Neural progenitor cell (in vitro differentiated cells): ENCODE results near the gene TBL2. TPM values are rescaled to one million over a fixed set of nuclear protein-coding genes. Genes with fewer than 3 reads are reported as not detected.

Experiments used
- DNase-seq: peaks from one replicate; pipeline ENCODE4 v3.0.0-alpha.2; 2016; ENCODE audit warnings: low spot score
- H2AFZ ChIP-seq: fragments of 200-600 bp; sonication (generic); replicated peaks from 2 replicates; pipeline ENCODE4 v1.6.1; 2016; ENCODE audit warnings: antibody characterized with exemption
- H3F3A ChIP-seq: fragments of 200-600 bp; sonication (generic); 2 replicates; pipeline ENCODE4 v1.6.1; 2016; ENCODE audit warnings: antibody characterized with exemption, low read depth
- H3K27ac ChIP-seq: fragments of 200-600 bp; sonication (generic); 2 replicates; pipeline ENCODE4 v1.5.1; 2016; ENCODE audit warnings: mild to moderate bottlenecking
- H3K27me3 ChIP-seq: fragments of 200-600 bp; sonication (generic); 2 replicates; pipeline ENCODE4 v1.6.1; 2016; ENCODE audit warnings: mild to moderate bottlenecking, moderate library complexity
- H3K36me3 ChIP-seq: fragments of 200-600 bp; sonication (generic); 2 replicates; pipeline ENCODE4 v1.5.1; 2016
- H3K4me1 ChIP-seq: fragments of 200-600 bp; sonication (generic); 2 replicates; pipeline ENCODE4 v1.6.1; 2016; ENCODE audit warnings: mixed run types
- H3K4me2 ChIP-seq: fragments of 200-600 bp; sonication (generic); 2 replicates; pipeline ENCODE4 v1.6.1; 2016
- H3K4me3 ChIP-seq: fragments of 200-600 bp; sonication (generic); 2 replicates; pipeline ENCODE4 v1.5.1; 2016
- H3K79me2 ChIP-seq: fragments of 200-600 bp; sonication (generic); 2 replicates; pipeline ENCODE4 v1.6.1; 2016; ENCODE audit warnings: low read depth
- H3K9ac ChIP-seq: fragments of 200-600 bp; sonication (generic); 2 replicates; pipeline ENCODE4 v1.6.1; 2016
- H3K9me3 ChIP-seq: fragments of 200-600 bp; sonication (generic); 2 replicates; pipeline ENCODE4 v1.5.1; 2016; ENCODE audit warnings: low read depth
- H4K20me1 ChIP-seq: fragments of 200-600 bp; sonication (generic); 2 replicates; pipeline ENCODE4 v1.6.1; 2016; ENCODE audit warnings: low read depth
- H3K27ac Mint-ChIP-seq: 3 replicates; pipeline ENCODE4 v1.8.0; 2021; ENCODE audit warnings: mixed read lengths
- H3K27me3 Mint-ChIP-seq: 2 replicates; pipeline ENCODE4 v1.8.0; 2022; ENCODE audit warnings: low read depth, mild to moderate bottlenecking, inconsistent platforms, moderate library complexity, mixed read lengths; ENCODE audit not compliant: insufficient read depth
- H3K36me3 Mint-ChIP-seq: 3 replicates; pipeline ENCODE4 v1.8.0; 2021; ENCODE audit warnings: mixed read lengths
- H3K4me1 Mint-ChIP-seq: 3 replicates; pipeline ENCODE4 v1.8.0; 2021; ENCODE audit warnings: mixed read lengths
- H3K4me3 Mint-ChIP-seq: 3 replicates; pipeline ENCODE4 v1.8.0; 2021; ENCODE audit warnings: mild to moderate bottlenecking, moderate library complexity, mixed read lengths
- H3K9me3 Mint-ChIP-seq: 3 replicates; pipeline ENCODE4 v1.8.0; 2020; ENCODE audit warnings: mixed read lengths
- EZH2 ChIP-seq: fragments of 200-600 bp; sonication (generic); IDR thresholded peaks from 2 replicates; pipeline ENCODE4 v1.6.1; 2017; ENCODE audit warnings: antibody characterized with exemption, mild to moderate bottlenecking, moderate library complexity
- EZH2phosphoT487 ChIP-seq: fragments of 200-600 bp; sonication (generic); IDR thresholded peaks from 2 replicates; pipeline ENCODE4 v1.6.1; 2017; ENCODE audit warnings: antibody characterized with exemption
- total RNA-seq: library from RNA; depleted of rRNA; stranded (reverse); fragments of >200 nt; gene quantifications from 2 replicates; pipeline ENCODE4 v1.2.3, GENCODE V29; 2015; ENCODE audit warnings: low replicate concordance
- TF ChIP-seq, protein P1 (sequence below): fragments of 200-600 bp; sonication (generic); IDR thresholded peaks from 2 replicates; pipeline ENCODE4 v1.5.1; 2017; ENCODE audit warnings: antibody characterized with exemption, mild to moderate bottlenecking

TBL2 gene
- total RNA-seq: 29.0 and 50.4 TPM in 2 replicates

DNA sequence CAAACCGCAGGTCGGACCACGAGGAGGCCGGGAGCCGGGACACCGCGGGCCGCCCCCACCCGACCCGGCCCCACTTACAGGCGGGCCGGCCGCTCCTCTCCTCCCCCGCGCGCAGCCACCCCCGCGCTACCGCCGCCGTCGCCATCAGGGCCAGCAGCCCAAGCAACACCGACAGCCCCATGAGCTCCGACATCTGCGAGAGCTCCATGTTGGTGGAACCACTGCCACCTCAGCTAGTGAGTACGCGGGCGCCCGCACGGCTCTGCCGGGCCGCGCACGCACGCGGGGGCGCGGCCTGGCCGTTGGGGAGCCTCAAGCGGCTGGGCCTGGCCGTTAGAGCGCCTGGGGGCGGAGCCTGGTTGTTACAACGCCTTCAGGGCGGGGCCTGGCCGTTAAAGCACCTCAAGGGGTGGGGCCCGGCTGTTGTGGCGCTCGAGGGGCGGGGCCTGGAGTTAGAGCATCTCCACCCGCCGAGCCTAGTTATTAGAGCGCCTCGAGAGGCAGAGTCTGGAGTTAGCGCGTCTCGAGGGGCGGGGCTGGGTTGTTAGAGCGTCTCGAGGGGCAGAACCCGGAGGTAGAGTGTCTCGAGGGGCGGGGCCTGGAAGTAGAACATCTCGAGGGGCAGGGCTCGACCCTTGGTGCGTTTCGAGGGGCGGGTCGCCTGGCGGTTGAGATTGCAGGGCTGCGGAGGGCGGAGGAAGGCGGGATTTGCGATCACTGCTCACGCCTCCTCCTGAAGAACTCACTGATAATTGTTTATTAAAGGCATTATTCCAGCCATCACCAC lies at the start of gene TBL2:
TBL2 (minus strand) TSS at position 238 of the 787 bp plus-strand sequence; CDS start at position 208, 30 bp downstream.
- Histone ChIP-seq H3K4me3 (peak within 1 kb of the TSS; percentile 83), H3K27ac (no peak within 1 kb of the TSS), H3K4me2 (peak within 1 kb of the TSS; percentile 86), H3F3A (peaks cover 11% of the 10 kb centered on the region), H3K9ac (peak within 1 kb of the TSS; percentile 72), H3K9me3 (no peaks in the 10 kb centered on the region), H2AFZ (peak within 1 kb of the TSS; percentile 66), H3K4me1 (peaks cover 15% of the 10 kb centered on the region), H3K27me3 (peaks cover 38% of the 10 kb centered on the region), H4K20me1 (peaks cover 20% of the 10 kb centered on the region), H3K79me2 (peaks cover 29% of the 10 kb centered on the region), H3K36me3 (no peaks in the 10 kb centered on the region)
- DNase-seq: peak; percentile 100
- Mint-ChIP-seq H3K36me3 (peaks cover 13% of the 10 kb centered on the region), H3K4me3 (peak within 1 kb of the TSS; percentile 94), H3K27ac (peak within 1 kb of the TSS; percentile 97), H3K27me3 (no peaks in the 10 kb centered on the region), H3K9me3 (no peaks in the 10 kb centered on the region), H3K4me1 (peaks cover 29% of the 10 kb centered on the region)
- no peak for TF ChIP-seq EZH2phosphoT487
- TF ChIP-seq, protein P1, sequence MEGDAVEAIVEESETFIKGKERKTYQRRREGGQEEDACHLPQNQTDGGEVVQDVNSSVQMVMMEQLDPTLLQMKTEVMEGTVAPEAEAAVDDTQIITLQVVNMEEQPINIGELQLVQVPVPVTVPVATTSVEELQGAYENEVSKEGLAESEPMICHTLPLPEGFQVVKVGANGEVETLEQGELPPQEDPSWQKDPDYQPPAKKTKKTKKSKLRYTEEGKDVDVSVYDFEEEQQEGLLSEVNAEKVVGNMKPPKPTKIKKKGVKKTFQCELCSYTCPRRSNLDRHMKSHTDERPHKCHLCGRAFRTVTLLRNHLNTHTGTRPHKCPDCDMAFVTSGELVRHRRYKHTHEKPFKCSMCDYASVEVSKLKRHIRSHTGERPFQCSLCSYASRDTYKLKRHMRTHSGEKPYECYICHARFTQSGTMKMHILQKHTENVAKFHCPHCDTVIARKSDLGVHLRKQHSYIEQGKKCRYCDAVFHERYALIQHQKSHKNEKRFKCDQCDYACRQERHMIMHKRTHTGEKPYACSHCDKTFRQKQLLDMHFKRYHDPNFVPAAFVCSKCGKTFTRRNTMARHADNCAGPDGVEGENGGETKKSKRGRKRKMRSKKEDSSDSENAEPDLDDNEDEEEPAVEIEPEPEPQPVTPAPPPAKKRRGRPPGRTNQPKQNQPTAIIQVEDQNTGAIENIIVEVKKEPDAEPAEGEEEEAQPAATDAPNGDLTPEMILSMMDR: peak; percentile 24

GRCh38 chr7:73626814-73627213 lies 48.4 kb upstream of the TBL2 start:
- H3K27ac Mint-ChIP-seq: no peak overlapping the region
- Histone ChIP-seq H3K9me3 (no peaks in the 10 kb centered on the region), H3F3A (peaks cover 4% of the 10 kb centered on the region), H3K9ac (no peak overlapping the region), H3K79me2 (no peaks in the 10 kb centered on the region), H3K27ac (no peak overlapping the region), H3K4me2 (no peak overlapping the region), H3K27me3 (peaks cover 58% of the 10 kb centered on the region), H3K4me3 (no peak overlapping the region), H2AFZ (no peak overlapping the region), H4K20me1 (peaks cover 13% of the 10 kb centered on the region), H3K4me1 (peaks cover 15% of the 10 kb centered on the region), H3K36me3 (no peaks in the 10 kb centered on the region)
- H3K9me3 Mint-ChIP-seq: no peaks in the 10 kb centered on the region
- TF ChIP-seq, protein P1: peak; percentile 11
- TF ChIP-seq EZH2phosphoT487: no peak
- H3K4me3 Mint-ChIP-seq: no peak overlapping the region
- peak; percentile 24 for DNase-seq
- H3K36me3 Mint-ChIP-seq: no peaks in the 10 kb centered on the region
- H3K27me3 Mint-ChIP-seq: peaks cover 40% of the 10 kb centered on the region
- peaks cover 9% of the 10 kb centered on the region for H3K4me1 Mint-ChIP-seq

GRCh38 chr7:73625276-73625675 lies 46.9 kb upstream of the TBL2 start:
- H3K4me1 Mint-ChIP-seq: peaks cover 9% of the 10 kb centered on the region
- H3K4me1 ChIP-seq: peaks cover 15% of the 10 kb centered on the region
- no peak overlapping the region for H3K27ac Mint-ChIP-seq
- no peak for TF ChIP-seq EZH2
- no peak for TF ChIP-seq EZH2phosphoT487
- TF ChIP-seq, protein P1: no peak
- no peaks in the 10 kb centered on the region for H3K79me2 ChIP-seq
- peaks cover 4% of the 10 kb centered on the region for H3F3A ChIP-seq
- peaks cover 13% of the 10 kb centered on the region for H4K20me1 ChIP-seq
- no peaks in the 10 kb centered on the region for H3K36me3 ChIP-seq
- H3K9me3 ChIP-seq: no peaks in the 10 kb centered on the region
- peak overlapping the region; percentile 50 for H3K4me3 Mint-ChIP-seq
- DNase-seq: no peak
- no peak overlapping the region for H3K4me2 ChIP-seq
- peaks cover 71% of the 10 kb centered on the region for H3K27me3 ChIP-seq
- no peak overlapping the region for H2AFZ ChIP-seq
- no peak overlapping the region for H3K9ac ChIP-seq
- H3K36me3 Mint-ChIP-seq: no peaks in the 10 kb centered on the region
- H3K27ac ChIP-seq: no peak overlapping the region
- H3K4me3 ChIP-seq: no peak overlapping the region
- H3K9me3 Mint-ChIP-seq: no peaks in the 10 kb centered on the region
- peaks cover 46% of the 10 kb centered on the region for H3K27me3 Mint-ChIP-seq
